GM18517 (cell line): Measurements from ENCODE around the gene PKHD1.

Source experiments
- ATAC-seq: cut with Tn5 transposase; IDR thresholded peaks from one replicate; pipeline ENCODE4 v1.9.1; 2021; ENCODE audit warnings: mild to moderate bottlenecking, moderate library complexity; ENCODE audit not compliant: unreplicated experiment

Gene PKHD1

GRCh38 chr6:52049252-52050050, 38.0 kb downstream of the PKHD1 start:
- ATAC-seq: no peak

- no peak for ATAC-seq
Observed at GRCh38 chr6:52046456-52046855, 41.0 kb downstream of the PKHD1 start.

GRCh38 chr6:52045481-52045880, 41.9 kb downstream of the PKHD1 start:
- no peak for ATAC-seq

DNA sequence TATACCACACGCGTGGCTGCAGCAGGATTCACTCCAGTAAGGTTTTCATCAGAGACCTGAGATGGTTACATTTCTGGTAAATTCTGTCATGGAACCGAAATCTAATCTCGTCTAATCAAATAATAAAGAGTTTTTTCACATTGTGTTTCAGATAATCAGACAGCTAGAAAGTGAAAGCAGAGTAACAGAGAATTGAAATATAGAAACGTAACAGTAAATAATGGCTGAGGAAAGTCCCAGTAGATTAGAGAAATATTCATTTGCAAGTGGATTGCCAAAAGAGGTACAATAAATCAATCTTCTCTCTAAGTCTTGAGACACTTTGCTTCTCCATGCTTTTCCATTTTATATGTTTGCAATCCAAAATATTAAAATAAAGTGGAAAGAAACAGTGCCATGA, 42.4 kb downstream of the PKHD1 start:
- no peak for ATAC-seq

DNA sequence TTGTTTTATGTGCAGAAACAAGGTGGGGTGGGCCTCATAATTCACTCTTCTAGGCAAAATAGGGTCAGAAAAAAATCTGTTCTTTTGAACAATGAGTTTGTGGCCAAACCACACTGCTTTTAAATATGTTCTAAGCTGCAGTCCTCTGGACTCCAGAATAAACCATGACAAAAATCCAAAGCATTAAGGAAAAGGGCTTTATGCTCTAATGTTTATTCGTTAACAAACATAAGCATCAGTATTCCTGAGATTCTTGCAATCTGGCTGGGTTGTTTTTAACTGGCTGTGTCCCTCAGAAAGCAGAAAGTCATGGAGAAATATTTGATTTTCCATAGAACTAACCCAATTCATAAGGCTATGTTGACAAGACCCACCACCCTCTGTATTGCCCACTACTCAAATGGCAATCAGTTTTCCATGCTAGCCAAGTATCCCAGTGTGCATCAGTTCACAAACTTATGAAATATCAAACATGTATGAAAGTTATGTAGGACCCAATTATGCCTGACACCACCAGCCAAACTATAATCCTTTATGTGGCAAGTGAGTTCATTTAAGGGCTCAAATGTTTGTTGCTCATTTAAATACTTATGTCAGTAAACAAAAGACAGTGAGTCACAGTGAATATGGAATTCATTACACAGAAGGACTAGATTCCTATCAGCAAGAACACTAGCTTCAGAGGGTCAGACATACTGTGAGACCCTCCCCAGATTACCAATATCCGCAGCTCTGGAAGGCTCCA, 45.1 kb downstream of the PKHD1 start:
- ATAC-seq: no peak

DNA sequence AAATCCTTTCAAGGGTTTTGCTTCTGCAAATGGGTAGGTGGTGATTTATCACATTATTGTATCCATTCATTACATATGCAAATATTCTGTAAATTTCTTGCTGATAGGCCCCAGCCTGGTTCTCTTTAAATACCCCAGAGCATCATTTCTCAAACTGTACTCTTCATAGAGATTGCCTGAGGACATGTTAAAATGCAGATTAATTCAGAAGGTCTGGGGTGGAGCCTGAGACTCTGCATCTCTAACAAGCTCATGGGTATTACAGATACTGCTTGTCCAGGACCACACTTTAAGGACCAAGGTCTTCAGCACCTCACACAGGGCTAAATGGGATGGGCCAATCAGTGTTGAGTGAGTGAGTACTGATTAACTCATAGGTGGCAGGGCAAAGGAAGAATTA, 46.3 kb downstream of the PKHD1 start:
- no peak for ATAC-seq

GRCh38 chr6:52027699-52028098, 59.7 kb downstream of the PKHD1 start:
- ATAC-seq: no peak

- no peak for ATAC-seq
Observed at GRCh38 chr6:52024451-52025068, 62.9 kb downstream of the PKHD1 start.

DNA sequence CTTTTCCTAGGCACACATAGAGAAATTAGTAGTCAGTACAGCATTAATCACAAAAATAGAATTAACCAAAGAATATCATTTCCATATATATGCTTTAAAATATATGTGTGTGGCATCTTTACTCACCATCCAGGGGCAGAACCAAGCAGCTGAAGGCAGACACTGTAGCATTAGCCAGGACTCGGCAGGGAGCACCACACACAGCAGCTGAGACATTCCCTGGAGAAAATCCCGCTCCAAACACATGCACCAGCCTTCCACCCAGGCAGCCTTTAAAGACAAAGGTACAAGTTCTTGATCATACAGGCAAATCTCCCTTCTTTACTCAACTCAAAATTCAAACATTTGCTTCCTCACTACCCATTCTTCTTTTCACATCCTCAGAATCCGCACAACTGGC, 64.7 kb downstream of the PKHD1 start:
- no peak for ATAC-seq

DNA sequence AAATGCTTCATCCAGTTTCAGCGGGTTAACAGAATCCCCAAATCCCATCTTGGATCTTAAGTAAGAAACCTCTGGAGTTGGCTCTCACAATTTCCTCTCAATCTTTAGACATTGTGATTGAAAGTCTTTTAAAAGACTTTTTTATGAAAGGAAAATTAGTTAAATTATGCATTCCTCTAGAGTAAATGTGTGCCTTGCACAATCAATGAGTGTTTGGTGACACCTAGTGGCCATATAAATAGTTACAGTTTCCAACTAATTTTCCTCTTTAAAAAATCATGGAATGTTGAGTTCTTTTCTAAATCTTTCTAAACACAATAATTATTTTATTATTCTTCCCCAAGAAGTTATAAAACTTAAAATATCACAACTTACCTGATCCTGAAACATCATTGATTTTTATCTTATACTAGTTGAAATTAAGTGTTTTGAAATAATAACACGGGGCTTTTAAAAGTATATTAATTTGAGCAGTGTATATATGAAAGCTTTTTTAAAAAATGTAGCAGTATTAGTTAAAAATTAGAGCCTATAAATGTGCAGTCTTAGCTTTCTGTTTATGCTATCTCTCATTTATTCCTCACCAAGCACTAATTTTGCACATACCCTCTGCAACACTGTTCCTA, 66.4 kb downstream of the PKHD1 start:
- no peak for ATAC-seq

- no peak for ATAC-seq
Observed at GRCh38 chr6:52019881-52020280, 67.5 kb downstream of the PKHD1 start.

GRCh38 chr6:52019092-52019491, 68.3 kb downstream of the PKHD1 start:
- ATAC-seq: no peak

GRCh38 chr6:52016915-52017748, 70.3 kb downstream of the PKHD1 start:
- ATAC-seq: no peak

DNA sequence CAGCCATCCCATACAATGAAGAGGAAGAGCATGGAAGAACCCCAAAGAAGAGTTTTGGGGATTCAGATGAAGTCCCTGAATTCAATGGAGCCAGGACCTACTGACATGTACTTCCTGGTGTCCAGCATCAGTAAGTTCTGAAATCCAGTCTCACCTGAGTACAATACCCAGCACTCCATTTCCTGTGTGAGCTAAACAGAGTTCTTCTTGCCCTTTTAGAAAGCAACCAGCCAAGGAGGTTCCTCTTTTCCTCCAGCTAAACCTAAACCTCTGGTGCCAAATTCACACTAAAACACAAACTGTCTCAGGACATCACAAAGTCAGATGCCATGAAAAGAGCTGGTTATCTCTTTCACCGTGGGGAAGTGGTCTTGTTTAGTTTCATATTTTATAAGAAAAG, 71.5 kb downstream of the PKHD1 start:
- ATAC-seq: no peak

DNA sequence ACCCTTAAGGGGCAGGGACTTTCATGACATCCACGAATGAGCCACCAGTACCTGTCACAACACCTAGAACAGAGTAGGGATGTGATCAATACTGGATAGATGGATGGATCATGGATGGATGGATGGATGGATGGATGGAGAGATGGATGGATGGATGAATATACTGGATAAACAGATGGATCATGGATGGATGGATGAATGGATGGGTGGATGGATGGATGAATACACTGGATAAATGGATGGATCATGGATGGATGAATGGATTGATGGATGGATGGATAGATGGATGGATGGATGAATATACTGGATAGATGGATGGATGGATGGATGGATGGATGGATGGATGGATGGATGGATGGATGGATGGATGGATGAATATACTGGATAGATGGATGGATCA, 73.0 kb downstream of the PKHD1 start:
- ATAC-seq: no peak

DNA sequence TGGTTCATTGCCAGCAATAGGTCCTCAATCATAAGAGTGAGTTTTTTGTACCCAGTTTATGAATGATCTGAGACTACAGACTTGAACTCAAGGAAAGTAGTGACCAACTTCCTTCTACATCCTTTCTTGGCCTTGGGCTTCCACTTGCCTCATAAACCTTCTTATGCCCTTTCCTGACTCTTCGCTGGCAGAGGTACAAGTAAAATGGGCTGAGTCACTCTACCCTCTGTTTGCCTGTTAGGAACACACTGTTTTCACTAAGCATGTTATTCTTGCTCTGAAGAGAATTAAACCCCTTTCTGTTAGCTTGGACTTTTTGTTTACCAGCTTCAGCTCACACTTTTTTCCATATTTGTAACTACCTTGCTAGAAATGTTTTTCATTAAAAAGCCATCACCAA, 74.4 kb downstream of the PKHD1 start:
- no peak for ATAC-seq

- no peak for ATAC-seq
Observed at GRCh38 chr6:52012582-52012981, 74.8 kb downstream of the PKHD1 start.

DNA sequence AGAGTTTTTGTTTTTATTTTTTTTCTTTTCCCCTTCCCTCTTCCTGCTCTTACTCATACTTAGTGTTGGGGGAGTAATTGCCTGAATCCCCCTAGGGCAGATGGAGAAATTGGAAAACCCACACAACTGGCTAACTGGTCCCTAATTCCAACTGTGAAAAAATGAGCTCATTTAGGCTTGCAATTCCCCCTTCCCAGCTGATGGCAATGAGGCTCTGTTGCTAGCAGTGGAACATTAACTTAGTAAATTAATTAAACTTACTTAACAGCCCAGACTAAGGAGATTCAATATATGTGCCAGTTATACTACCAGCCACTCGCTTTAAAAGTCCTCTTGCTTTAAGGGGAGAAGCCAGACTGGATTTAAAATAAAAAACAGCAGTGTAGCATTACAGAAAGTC, 76.6 kb downstream of the PKHD1 start:
- ATAC-seq: no peak

- ATAC-seq: no peak
Observed at GRCh38 chr6:52010145-52010544, 77.3 kb downstream of the PKHD1 start.

- ATAC-seq: no peak
Observed at GRCh38 chr6:52009466-52010140, 77.8 kb downstream of the PKHD1 start.
